Lower leg skin (tissue), 3 donors: Measurements from ENCODE around the gene SORBS2.

ENCODE experiments used
- CTCF ChIP-seq, 3 donors: fragments of 450-650 bp; IDR thresholded peaks; one replicate each; pipeline ENCODE4 v1.5.1; 2016; ENCODE audit warnings: antibody characterized with exemption in 3 of 3, mild to moderate bottlenecking in 3 of 3, moderate library complexity in 2 of 3
- POLR2A ChIP-seq, 2 donors: fragments of 450-650 bp; IDR thresholded peaks; one replicate each; pipeline ENCODE4 v1.6.1; 2016 to 2017; ENCODE audit warnings: antibody characterized with exemption in 2 of 2, mild to moderate bottlenecking in 1 of 2, moderate library complexity in 1 of 2

- no peak for TF ChIP-seq CTCF (IDR thresholded peaks at IDR 0.05)
- TF ChIP-seq POLR2A (IDR thresholded peaks at IDR 0.05) = no peak
Measured at GRCh38 chr4:185831125-185831815, 19.3 kb upstream of the SORBS2 start.
